Central memory CD4-positive, alpha-beta T cell (primary cell): Measurements from ENCODE around the gene MADD.

Experiments used
- DNase-seq: peaks from one replicate; pipeline ENCODE4 v3.0.0; 2022

Gene MADD

DNA sequence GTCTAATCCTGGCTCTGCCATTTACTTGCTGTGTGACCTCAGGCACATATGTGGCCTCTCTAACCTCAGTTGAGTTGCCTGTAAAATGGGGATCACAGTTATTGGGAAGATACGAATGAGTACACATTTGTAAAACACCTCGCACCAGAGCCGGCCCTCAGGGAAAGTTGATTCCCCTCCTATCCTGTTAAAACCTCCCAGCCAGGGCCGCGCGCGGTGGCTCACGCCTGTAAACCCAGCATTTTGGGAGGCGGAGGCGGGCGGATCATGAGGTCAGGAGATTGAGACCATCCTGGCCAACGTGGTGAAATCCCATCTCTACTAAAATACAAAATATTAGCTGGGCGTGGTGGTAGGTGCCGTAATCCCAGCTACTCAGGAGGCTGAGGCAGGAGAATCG is 90.4 kb downstream of the MADD start:
- no peak for DNase-seq

DNA sequence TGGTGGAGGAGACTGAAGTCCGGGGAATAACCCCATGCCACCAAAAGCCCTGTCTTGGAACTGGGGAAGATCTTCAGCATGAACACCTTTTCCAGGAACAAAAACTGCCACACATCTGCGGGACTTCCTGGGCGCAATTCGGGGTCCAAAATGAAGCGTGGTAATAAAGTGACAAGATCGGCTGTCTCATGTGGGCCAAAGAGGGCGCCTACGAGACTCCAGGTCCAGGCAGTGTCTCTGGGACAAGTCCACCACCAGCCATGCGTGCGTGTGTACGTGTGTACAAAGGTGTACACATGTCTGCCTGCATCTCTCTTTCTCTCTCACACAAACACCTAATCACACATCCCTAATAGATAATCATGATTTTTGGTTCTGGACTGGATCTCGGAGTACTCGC is 91.5 kb downstream of the MADD start:
- no peak for DNase-seq

DNA sequence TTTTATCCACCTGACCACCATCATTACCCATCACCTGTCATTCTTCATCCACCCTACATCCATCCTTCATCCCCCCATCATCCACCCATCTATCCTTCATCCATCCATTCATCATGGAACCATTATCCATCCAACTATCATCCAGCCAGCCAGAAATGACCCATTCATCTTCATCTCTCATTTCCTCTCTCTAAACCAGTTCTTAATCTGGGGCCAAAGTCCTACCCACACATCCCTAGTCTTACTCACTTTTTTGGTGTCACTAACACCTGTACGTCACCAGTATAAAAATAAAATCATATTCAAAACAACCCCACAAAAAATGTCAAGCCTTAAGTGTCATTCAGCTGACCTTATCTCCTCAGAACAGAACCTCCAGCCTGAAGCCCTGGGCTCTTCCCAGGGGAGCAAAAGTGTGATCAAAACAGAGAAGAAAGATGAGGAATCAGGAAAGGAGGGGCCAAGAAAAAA is 96.1 kb downstream of the MADD start:
- DNase-seq: no peak

DNA sequence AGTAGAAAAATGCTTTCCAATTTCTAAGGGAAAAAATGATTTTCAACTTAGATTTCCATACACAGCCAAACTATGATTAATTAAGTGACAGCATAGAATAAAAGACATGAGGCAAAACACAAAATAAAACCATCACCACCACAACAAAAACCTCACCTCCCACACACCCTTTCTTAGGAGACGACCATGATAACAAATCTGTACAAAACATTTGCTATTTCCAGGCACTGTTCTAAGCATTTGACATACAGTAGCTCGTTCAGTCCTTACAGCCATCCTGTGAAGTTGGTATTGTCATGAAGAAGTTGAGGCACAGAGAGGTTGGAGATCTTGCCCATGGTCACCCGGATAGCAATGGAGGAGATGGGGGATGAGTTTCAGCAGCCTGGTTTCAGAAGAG is 99.7 kb downstream of the MADD start:
- DNase-seq: no peak

DNA sequence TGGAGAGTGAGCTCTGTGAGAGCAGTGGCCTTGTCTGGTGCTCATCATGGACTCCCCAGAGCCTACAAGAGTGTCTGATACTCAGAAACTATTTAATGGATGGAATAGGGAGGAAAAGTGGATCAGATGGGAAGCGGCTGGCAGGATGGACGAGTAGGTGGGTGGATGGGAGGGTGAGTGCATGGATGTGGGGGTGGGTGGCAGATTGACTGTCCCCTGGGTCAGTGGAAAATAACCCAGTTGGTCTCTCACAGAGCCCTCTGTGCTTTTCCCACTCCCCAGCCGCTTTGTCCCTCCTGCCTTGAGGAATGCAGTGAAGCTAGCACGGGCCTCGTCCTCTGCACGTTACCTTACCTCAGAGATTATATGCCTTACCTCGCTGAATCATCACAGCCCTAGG is 102.5 kb downstream of the MADD start:
- DNase-seq: no peak

DNA sequence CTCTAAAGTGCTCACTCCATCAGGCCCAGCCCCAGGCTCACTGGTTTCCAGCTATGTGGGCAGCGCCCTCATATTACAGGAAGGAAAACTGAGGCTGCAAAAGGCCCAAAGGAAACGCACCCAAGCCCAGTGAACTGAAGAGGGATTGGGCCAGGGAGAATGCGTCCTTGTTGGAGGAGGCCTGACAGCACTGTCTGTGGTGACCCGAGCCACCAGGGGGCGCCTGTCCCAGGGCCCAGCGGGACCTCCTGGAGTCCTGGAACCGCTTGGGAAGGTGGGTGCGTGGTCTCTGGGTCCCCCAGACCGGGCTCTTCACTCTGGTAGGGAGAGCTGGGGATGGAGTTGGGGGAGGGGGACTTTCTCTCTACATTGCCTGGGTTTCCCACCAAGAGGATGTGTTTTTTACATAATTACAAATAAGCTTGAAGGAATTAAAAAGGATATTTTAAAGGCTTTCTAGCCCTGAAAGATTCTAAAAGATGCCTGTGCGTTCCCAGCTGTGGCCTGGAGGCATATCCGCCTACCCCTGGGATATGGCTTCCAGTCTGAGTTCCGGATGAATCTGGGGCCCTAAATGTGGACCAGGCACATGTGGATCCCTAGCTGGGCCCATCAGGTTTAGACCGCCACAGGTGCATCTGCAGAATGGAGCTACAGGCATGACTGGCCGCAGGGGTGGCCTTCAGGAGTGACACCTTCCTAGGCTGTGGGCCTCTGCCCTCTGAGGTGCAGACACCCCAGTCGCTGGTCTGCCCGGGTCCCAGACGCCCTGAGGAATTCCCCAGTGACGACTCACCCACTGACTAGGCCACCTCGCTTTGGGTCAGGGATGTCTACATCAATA is 104.2 kb downstream of the MADD start:
- peak; percentile 76 for DNase-seq

DNA sequence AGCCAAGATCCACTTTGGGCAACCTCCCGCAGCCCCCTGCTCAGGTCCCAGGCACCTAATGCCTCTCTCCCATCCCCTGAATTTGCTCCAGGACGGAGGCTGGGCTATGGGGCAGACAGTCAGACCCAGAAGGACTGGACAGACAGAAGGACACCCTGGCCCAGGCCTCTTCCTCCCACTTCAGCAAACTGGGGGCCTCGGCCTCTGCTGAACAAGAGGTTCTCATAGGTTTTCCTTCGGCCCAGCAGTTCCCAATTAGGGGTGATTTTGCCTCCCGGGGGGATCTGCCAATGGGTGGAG is 104.7 kb downstream of the MADD start:
- DNase-seq: no peak

DNA sequence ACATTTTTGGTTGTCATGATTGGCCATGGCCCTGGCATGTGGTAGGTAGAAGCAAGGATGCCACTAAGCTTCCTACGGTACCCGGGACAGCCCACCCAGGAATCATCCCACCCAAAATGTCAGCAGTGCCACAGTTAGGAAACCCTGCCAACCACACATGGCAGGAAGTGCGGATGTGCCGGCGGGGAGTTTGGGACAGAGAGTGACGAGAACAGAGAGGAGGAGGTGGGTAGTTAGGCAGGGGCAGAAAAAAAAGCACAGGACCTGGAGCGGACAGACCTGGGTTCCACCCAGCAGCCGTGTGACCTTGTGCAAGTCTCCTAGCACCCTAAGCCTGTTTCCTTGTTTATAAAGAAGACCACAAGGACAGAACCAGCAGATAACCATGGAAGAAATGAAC is 105.1 kb downstream of the MADD start:
- DNase-seq: no peak

DNA sequence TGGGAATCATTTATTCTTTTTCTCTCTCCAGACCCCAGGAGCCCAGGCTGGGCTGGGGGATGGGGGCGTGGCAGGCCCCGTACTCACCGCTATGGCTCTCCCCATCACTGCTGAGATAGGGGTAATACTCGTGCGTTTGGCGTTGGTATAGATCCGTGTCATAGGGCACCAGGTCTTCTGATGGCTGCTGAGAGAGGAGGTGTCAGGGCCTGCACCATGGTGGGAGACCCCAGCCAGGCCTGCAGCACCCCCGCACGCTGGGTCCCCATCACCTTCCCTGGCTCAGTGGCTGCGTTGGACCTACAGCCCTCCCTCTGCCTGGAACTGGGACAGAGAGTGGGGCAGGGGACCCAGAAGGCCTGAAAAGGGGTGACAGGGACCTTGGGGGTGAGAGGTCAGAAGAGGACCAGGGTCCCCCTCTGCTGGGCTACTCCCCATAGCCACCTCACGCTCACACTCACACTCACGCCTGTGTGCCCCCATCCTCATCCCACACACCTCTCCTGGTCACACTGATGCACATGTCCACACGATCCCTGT is 105.7 kb downstream of the MADD start:
- no peak for DNase-seq

DNA sequence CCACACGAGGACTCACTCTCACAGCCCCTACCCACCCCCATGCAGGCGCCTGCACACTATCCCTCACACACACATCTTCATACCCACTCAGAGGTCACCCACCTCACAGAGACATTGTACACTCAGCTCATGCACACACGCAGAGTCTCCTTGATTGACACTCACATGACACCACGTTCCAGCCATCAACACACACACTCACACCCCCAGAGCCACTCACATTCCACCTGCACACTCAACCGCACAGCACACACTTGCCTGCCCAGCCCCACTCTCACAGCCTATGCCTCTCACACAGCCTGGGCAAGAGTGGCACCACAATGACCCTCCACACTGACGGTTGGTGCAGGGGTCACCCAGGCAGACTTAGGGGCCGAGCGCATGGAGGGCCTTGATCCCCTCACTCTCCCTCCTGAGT is 106.2 kb downstream of the MADD start:
- DNase-seq: no peak

DNA sequence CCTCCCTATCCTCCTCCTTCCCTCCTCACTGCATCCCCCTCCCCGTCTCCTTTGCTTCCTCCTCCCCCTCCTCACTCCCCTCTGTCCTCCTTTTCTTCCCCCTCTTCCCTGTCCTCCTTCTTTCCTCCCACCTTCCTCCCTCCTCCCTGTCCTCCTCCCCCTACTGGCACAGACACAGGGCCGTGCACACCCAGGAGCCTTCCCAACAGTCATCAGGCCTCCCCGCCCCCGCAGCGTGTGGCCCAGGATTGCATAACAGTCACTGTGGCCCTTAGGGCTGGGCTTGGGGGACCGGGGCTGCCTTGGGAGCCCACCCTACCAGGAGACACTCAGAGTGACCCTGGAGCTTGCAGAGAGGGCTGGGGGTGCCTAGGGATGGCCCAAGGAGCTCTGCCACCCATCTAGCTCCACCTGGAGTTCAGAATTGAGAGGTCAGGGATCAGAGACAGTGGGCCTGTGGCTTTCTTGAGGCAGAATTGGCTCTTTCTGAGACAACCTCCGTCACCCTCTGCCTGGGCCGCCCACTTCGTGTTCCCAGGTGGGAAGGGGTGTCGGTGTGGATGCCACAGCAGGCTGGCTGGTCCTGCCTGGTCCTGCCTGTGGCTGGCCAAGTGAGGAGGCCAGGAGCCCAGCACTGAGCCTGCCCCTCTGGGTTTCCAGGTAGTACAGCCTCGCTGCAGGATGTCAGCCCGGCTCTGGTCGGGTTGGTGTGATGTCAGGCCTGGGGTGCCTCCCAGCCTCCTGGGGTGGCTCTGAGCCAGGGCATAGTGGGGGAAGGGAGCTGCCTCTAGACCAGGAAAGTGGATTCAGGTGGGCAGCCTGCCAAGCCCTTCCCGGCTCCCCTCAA is 106.8 kb downstream of the MADD start:
- DNase-seq: no peak

DNA sequence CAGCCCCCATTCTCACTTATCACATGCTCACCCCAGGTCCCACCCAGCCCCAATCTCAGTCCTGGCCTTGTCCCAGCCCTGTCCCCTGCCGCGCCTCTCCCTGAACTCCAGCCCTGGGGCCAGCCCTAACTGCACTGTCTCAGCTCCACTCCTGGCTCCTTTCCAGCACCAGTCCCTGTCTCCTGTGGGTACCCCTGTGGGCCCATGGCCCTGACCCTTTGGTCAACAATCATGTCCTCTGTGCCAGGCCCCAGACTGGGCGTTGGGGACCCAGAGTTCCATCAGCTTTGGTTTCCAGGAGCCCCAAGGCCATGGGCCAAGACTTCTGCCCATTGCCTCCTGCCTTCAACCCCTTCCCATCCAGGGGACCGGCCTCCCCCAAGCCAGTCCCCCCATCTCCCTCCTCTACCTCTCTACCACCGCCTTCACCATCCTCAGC is 107.7 kb downstream of the MADD start:
- DNase-seq: no peak

DNA sequence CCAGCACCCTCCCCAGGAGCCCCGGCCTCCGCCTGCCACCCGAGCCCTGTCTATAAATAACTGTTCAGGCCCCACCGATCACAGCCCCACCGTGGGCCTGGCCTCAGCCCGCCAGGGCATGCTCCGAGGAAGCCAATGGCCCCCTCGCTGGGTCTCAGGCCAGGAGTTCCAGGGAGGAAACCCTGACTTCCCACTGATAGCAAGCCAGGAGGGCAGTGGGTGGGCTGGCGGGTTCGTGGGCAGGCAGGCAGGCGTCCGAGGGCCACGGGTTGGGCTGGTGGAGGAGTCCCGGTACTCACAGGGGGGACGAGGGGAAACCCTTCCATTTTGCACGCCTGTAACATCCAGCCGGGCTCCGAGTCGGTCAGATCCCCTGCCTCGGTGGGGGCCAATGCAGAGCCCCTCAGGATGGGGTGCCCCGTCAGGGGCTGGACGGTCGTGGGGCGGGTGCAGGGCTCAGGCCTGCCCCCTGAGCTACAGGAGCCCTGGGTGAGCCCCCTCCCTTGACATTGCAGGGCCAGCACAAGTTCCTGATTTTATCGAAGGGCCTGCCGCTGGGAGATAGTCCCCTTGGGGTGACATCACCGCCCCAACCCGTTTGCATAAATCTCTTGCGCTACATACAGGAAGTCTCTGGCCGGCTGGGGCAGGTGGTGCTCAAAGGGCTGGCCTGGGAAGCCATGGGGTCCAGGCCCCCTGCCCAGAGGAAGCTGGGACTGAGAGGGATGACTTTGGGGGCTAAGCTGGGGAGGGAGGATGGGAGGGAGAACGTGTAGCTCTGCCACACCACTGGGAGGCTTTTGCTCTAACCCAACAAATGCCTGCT is 108.3 kb downstream of the MADD start, which contains the start of gene SPI1:
SPI1 (minus strand) TSS at position 538 of the 826 bp plus-strand sequence; CDS start at position 344, 194 bp downstream.
- no peak for DNase-seq

DNA sequence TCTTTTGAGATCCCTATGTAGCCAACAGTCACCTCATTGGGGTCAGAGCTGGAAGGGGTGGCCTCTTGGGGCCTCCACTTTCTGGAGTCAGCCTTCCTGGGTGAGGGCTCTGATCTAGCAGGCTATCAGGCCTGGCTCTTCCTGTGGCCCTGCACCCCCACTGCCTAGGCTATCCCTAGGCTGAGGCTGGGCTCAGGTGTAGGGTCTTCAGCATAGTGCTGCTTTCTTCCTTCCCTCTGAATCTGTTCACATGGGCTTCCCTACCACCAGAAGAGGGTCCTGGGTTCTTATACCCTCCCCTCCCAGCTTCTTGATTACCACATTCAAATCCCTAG is 108.9 kb downstream of the MADD start:
- DNase-seq: no peak

DNA sequence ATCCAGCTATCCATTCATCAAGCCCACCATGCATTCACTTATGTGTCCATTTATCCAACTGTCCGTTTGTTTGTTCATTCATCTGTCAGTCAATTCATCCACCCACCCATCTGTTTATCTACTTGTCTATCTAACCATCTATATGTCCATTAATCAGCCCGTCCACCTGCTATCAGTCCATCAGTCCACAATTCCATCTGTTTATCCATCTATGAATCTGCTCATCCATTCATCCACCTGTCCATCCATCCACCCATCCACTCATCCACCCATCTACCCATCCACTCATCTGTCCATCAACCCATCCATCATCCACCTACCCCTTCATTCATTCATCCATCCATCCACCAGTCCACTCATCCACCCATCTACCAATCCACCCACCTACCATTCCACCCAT is 109.4 kb downstream of the MADD start:
- no peak for DNase-seq
